Epidermal melanocyte (primary cell): ENCODE measurements around the gene TNFAIP3.
"Not testable (repeated sequence)": the region's sequence is repeated elsewhere in the genome, so short reads cannot be mapped to it uniquely, and the experiment has no call there.

Experiments
- DNase-seq: peaks from one replicate; pipeline ENCODE4 v3.0.0; 2011; ENCODE audit warnings: low spot score; ENCODE audit not compliant: insufficient read length

The TNFAIP3 gene

DNA sequence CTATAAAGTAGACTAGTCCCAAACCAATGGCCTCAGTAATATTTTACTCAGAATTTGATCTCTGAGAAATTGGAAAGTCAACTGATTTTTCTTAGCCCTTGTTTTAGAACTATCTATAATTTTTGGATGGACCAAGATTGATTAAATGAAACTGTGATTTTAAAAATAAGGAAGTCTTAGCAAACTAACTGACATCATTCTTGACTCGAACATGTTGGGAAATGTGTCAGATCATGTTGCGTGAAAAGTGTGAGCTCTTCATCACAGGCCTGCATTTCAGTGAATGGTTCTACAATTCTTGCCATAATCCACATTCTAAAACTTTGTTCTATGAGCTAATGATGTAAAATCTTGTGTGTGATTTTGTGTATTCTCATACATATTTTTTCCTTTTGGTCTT is 11.0 kb downstream of the TNFAIP3 start:
- DNase-seq = no peak

DNA sequence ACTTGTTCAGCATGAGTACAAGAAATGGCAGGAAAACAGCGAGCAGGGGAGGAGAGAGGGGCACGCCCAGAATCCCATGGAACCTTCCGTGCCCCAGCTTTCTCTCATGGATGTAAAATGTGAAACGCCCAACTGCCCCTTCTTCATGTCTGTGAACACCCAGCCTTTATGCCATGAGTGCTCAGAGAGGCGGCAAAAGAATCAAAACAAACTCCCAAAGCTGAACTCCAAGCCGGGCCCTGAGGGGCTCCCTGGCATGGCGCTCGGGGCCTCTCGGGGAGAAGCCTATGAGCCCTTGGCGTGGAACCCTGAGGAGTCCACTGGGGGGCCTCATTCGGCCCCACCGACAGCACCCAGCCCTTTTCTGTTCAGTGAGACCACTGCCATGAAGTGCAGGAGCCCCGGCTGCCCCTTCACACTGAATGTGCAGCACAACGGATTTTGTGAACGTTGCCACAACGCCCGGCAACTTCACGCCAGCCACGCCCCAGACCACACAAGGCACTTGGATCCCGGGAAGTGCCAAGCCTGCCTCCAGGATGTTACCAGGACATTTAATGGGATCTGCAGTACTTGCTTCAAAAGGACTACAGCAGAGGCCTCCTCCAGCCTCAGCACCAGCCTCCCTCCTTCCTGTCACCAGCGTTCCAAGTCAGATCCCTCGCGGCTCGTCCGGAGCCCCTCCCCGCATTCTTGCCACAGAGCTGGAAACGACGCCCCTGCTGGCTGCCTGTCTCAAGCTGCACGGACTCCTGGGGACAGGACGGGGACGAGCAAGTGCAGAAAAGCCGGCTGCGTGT is 11.6 kb downstream of the TNFAIP3 start:
- no peak for DNase-seq

DNA sequence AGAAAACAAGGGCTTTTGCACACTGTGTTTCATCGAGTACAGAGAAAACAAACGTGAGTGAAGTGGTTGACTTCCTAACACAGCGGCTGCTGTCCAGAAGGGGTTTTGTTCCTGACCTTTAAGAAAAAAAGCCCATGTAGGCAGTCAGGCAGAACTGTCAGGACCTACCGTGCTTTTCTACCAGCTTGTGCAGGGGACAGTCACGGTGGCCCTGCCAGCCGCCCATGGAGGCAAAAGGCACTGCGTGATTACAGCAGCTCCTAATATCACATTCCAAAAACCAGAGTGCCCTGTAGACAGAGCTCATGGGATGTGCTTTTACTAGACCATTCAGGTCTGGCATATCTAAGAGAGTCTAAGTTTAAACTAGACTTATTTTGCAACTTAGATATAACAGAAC is 12.2 kb downstream of the TNFAIP3 start:
- no peak for DNase-seq

DNA sequence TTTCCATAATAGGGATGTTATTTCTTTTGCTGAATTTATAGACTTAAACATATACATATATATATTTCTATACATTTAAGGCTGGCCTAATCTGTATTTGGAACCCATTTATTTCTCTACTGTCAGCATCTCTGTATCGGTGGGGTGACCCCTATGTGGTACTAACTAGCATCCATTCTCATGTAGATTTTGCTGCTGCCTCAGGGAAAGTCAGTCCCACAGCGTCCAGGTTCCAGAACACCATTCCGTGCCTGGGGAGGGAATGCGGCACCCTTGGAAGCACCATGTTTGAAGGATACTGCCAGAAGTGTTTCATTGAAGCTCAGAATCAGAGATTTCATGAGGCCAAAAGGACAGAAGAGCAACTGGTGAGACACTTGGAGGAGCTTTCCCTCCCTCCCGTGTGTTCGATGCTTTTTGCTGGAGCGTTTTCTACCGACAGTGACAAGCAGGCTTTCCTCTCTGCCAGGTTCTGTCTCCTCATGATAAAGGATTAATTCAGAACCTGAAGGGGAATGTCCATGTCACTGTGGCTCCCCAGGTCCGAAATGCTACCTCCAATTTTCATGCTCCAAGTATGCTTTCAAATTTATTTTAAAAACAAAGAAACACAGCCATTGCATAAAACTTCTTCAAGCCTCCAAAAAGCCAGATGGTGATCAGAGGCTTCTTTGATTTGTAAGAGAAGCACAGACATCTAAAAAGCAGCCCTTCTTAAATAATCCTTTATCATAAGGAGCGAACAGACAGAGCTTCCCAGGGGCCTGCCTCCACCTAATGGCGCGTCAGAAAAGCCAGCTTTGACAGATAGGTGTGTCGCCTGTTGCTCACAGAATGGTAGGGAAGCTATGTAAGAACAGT is 13.1 kb downstream of the TNFAIP3 start:
- no peak for DNase-seq

DNA sequence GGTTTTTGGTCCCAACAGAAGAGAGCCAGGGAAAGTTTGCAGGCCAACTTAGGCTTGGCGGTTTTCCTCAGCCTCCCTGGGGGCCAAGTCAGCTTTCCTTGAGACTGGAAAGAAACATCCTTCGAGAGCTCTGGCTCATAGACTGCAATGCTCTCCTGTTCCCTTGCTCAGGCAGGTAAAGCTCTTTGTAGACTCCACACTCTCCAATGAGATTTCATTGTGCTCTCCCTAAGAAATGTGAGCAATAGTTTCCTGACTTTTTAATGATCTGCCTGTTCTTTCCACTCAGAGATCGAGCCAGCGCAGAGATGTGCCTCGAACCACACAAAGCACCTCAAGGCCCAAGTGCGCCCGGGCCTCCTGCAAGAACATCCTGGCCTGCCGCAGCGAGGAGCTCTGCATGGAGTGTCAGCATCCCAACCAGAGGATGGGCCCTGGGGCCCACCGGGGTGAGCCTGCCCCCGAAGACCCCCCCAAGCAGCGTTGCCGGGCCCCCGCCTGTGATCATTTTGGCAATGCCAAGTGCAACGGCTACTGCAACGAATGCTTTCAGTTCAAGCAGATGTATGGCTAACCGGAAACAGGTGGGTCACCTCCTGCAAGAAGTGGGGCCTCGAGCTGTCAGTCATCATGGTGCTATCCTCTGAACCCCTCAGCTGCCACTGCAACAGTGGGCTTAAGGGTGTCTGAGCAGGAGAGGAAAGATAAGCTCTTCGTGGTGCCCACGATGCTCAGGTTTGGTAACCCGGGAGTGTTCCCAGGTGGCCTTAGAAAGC is 13.9 kb downstream of the TNFAIP3 start:
- no peak for DNase-seq

DNA sequence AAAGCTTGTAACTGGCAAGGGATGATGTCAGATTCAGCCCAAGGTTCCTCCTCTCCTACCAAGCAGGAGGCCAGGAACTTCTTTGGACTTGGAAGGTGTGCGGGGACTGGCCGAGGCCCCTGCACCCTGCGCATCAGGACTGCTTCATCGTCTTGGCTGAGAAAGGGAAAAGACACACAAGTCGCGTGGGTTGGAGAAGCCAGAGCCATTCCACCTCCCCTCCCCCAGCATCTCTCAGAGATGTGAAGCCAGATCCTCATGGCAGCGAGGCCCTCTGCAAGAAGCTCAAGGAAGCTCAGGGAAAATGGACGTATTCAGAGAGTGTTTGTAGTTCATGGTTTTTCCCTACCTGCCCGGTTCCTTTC is 14.4 kb downstream of the TNFAIP3 start:
- no peak for DNase-seq

DNA sequence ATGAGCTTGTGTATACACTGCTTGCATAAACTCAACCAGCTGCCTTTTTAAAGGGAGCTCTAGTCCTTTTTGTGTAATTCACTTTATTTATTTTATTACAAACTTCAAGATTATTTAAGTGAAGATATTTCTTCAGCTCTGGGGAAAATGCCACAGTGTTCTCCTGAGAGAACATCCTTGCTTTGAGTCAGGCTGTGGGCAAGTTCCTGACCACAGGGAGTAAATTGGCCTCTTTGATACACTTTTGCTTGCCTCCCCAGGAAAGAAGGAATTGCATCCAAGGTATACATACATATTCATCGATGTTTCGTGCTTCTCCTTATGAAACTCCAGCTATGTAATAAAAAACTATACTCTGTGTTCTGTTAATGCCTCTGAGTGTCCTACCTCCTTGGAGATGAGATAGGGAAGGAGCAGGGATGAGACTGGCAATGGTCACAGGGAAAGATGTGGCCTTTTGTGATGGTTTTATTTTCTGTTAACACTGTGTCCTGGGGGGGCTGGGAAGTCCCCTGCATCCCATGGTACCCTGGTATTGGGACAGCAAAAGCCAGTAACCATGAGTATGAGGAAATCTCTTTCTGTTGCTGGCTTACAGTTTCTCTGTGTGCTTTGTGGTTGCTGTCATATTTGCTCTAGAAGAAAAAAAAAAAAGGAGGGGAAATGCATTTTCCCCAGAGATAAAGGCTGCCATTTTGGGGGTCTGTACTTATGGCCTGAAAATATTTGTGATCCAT is 15.3 kb downstream of the TNFAIP3 start:
- no peak for DNase-seq

DNA sequence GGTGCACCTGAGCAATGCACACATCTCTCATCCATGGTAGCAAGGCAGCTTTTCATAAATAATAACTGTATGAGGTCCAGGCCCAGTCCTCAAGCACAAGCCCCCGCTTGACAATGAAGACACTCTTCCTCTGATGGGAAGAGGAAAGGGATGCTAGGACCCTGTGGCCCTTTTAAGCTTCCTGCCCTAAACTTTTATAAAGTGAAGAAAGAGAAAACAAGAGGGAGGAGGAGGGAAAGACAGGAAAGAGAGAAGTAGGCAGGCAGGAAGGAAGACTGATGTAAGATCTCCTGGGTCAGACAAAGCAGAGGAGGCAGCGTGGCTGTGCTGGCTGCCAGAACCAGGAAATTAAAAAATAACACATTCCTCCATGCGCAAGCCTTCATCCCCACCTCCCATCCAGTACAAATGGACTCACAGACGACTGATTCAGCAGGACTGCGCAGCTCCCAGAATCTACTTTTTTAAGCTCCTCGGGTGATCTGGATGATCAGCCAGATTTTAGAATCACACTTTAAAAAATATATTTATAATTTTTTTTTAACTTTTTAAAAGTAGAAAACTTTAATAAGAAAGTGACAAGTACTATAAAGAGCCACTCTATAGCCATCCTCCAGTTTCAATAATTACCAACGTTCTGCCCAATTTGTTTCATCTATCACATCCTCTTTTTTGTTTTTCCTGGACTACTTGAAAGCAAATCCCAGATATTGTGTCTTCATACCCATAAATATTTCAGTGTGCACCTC is 16.5 kb downstream of the TNFAIP3 start:
- DNase-seq = no peak

DNA sequence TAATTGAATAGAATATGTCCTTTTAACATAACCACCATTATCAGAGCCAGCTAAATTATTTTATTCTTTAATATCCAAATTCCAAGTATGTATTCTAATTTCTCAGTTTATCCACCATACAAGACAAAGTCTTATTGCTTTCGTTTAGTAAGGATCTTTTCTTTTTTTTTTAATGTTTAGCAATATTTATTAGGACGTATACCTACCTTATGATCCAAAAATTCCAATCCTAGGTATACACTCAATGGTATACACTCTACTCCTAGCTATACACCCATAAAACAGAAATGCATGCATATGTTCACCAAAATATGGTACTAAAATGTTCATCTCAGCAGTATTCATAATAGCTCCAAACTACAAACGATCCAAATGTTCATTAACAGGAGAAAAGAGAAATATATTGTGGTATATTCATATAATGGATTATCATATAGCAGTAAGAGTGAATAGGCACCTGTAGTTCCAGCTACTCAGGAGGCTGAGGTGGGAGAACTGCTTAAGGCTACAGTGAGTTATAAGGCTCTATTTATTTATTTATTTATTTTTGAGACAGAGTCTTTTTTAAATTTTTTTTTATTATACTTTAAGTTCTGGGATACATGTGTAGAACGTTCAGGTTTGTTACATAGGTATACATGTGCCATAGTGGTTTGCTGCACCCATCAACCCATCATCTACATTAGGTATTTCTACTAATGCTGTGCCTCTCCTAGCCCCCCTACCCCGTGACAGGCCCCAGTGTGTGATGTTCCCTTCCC is 17.3 kb downstream of the TNFAIP3 start:
- no peak for DNase-seq

DNA sequence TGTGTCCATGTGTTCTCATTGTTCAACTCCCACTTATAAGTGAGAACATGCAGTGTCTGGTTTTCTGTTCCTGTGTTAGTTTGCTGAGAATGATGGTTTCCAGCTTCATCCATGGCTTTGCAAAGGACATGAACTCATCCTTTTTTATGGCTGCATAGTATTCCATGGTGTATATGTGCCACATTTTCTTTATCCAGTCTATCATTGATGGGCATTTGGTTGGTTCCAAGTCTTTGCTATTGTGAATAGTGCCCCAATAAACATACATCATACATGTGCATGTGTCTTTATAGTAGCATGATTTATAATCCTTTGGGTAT is 17.8 kb downstream of the TNFAIP3 start:
- DNase-seq = not testable (repeated sequence)

DNA sequence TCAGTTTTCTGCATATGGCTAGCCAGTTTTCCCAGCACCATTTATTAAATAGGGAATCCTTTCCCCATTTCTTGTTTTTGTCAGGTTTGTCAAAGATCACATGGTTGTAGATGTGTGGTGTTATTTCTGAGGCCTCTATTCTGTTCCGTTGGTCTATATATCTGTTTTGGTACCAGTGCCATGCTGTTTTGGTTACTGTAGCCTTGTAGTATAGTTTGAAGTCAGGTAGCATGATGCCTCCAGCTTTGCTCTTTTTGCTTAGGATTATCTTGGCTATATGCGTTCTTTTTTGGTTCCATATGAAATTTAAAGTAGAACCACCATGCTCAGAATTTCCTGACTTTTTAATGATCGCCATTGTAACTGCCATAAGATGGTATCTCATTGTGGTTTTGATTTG is 19.2 kb downstream of the TNFAIP3 start:
- DNase-seq = not testable (repeated sequence)

DNA sequence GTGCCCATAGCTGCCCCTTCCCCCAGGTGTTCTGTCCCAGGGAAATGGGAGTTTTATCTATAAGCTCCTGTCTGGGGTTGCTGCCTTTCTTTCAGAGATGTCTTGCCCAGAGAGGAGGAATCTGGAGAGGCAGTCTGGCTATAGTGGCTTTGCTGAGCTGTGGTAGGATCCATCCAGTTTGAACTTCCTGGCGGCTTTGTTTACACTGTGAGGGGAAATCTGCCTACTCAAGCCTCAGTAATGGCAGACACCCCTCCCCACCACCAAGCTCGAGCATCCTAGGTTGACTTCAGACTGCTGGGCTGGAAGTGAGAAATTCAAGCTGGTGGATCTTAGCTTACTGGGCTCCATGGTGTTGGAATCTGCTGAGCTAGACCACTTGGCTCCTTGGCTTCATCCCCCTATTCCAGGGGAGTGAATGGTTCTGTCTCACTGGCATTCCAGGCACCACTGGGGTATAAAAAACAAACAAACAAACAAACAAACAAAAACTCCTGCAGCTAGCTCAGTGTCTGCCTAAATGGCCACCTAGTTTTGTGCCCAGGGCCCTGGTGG is 24.0 kb downstream of the TNFAIP3 start:
- no peak for DNase-seq

DNA sequence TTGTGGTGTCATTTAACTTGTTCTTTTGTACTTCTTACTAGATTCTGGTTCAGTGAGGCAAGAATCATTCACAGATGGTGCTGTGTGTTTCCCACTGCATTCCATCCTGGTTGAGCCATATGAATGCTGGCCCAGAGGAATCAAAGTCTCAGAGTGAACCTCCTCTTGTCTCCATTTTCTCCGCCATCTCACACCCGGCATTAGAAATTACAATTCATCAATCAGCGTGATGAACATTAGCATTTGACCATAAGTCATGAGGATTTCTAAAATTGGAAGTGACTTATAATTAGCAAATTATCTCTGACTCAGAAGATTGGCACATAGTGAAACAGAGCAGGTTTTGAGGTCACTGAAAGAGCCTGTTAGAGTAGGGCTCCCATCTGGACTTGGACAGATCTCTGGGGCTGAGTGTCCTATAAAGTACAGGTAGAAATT is 25.2 kb downstream of the TNFAIP3 start:
- no peak for DNase-seq

DNA sequence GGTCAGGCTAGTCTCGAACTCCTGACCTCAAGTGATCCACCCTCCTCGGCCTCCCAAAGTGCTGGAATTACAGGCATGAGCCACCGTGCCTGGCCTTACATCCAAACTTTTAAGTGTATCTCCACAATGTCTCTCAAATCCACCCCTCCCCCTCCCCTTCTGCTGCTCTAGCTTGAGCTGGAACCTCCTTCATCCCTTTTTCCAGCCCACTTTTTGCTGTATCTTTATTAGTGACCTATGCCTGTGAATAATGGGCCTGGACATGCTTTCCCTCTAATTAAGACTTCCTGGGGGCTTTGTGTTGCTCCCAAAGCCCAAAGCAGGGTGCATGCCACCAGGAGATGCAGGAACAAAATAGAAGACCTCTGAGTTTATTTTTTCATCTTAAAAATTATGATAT is 26.1 kb downstream of the TNFAIP3 start:
- no peak for DNase-seq

DNA sequence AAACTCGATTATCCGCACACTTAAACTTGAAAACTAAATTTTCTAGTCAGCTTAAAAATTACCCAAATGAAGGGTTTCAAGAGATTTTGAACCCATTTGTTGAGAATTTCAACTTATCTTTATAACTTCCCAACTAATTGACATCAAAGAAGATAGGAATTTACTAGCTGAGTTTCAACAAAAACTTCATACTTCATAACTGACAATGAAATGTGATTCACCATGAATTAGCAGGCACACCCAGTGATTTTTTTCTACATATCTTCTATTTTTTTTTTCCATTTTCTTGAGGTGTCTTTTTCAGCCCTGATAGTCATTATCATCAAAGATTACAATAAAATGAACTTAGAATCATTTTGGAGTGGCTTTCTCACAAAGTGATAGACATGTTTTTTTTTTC is 26.7 kb downstream of the TNFAIP3 start:
- no peak for DNase-seq

DNA sequence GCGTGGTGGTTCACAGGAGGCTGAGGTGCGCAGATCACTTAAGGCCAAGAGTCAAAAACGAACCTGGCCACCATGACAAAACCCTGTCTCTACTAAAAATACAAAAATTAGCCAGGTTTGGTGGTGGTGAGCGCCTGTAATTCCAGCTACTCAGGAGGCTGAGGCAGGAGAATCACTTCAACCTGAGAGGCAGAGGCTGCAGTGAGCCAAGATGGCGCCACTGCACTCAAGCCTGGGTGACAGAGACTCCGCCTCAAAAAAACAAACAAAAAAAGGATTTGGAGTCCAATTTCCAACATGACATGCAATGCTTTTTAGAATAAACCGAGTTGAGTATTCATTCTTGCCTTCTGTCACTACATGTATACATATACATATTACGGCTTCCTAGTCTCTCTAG is 27.3 kb downstream of the TNFAIP3 start:
- DNase-seq = not testable (repeated sequence)

DNA sequence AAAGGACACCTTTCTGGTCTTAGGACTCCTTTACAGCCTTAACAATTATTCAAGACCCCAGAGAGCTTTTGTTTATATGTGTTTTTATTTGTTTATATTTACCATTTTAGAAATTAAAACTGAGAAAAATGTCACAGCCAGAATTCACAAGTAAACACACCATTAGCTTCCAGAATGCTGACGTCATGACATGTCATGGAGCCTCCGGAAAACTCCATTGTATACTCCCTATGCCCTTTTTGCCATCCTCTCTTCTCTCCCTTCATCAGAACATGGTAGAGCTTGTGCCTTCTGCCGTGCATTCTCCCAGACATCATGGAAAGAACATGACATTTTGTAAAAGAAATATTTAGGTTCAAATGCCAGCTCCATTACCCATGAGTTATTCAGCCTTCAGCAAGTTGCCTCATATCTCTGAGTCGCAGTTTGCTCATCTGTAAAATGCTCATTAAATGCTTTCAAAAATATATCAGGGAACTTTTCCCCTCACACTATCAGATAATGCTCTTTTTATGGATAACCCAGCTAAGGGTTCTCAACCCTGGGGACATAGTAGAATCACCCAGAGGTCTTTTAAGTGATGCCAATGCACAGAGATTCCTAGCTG is 27.8 kb downstream of the TNFAIP3 start:
- DNase-seq = no peak

DNA sequence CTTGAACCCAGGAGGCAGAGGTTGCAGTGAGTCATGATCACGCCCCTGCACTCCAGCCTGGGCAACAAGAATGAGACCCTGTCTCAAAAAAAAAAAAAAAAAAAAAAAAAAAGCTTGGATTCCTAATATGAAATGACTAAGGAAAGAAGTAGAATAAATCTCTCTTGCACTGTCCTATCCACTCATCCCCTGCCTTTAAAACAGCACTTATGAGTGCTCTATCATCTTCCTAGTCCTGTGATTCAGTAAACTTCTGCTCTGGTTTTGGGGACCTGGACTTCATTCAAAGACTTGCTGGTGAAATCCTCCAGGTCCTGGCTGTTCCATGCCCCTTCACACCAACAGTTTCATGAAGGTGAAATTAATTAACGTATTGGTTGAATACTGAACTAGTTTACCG is 29.6 kb downstream of the TNFAIP3 start:
- DNase-seq = no peak

DNA sequence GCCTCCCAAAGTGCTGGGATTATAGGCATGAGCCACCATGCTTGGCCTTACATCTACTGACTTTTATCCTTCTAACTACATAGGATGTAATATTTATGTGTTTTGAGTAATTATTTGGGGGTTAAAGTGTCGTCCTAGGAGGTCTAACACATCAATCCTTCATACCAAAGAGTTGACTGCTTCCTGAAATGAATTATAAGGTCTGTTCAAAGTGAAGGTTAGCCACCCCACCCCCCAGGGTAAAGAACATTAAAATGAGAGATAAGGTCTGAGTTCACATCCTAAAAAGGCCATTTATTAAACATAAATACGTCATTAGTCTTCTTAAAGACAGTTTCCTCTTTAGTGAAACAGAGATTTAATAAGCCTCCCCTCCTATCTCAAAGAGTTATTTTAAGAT is 33.8 kb downstream of the TNFAIP3 start:
- DNase-seq = no peak
